ENCODE data around the gene RNF128. TPM values are rescaled to one million over a fixed set of nuclear protein-coding genes. Genes with fewer than 3 reads are reported as not detected.

RNF128 gene
- total and polyA plus RNA-seq, 10 of the 15 experiments (the other 5 are each of a cell fraction or from before 2014, with no cell fraction given), result 0.10 TPM; not detected in 9

- H3K79me2 ChIP-seq (ENCODE audit: control insufficient read depth, insufficient read depth, low read length), result no peaks in the 10 kb centered on the region
- in situ Hi-C loops (cut with MboI) (no loop called here), intact Hi-C loops (cut with micrococcal nuclease; ENCODE audit: unreplicated experiment) (loop anchor here (5.0 kb wide), 1 partner anchor 269 kb away; no protein-coding TSS in a partner anchor)
- TF ChIP-seq BHLHE40 (IDR thresholded peaks at IDR 0.05; ENCODE audit: borderline replicate concordance in 1 of 2, low read depth in 2 of 2, low read length in 1 of 2), result no peak
- TF ChIP-seq ETV6 (conservative IDR thresholded peaks at IDR 0.05 in 1 of 2, IDR thresholded peaks at IDR 0.05 in 1 of 2; ENCODE audit: borderline replicate concordance in 1 of 2, low read depth in 1 of 2), result no peak
- POLR2A ChIA-PET, result no interaction called here
- BruUV-seq (replicated peaks), result no TSS peak
- DNase-seq (ENCODE audit: low read depth, low spot score), result no peak
- no peak for FAIRE-seq
- H3K27ac ChIP-seq (ENCODE audit: control insufficient read depth, insufficient read depth), result no peak overlapping the region
- 29% methylated on average over 3 of the region's 3 CpGs for WGBS (ENCODE audit: insufficient coverage, insufficient replicate concordance, low lambda C conversion rate, missing lambda C conversion rate)
- CTCF ChIA-PET, result interaction anchor here (1.1 kb wide), 1 partner anchor 335 kb away, joined by 3 read pairs; no protein-coding TSS in a partner anchor
- RAD21 ChIA-PET (ENCODE audit: unreplicated experiment), result no interaction called here
- no peaks in the 10 kb centered on the region for H3K4me1 ChIP-seq (ENCODE audit: control insufficient read depth, insufficient read depth, low read length)
- H3K4me3 ChIP-seq, result no peak overlapping the region
- H3K36me3 ChIP-seq (ENCODE audit: control insufficient read depth in 2 of 2, insufficient read depth in 2 of 2, low read length in 1 of 2), result no peaks in the 10 kb centered on the region
- SMC1A ChIA-PET (ENCODE audit: uncharacterized antibody, unreplicated experiment), result no interaction called here
- H2AFZ ChIP-seq (ENCODE audit: control insufficient read depth, low read depth, low read length), result no peak overlapping the region
- H3K9me3 ChIP-seq (replicated peaks; ENCODE audit: control insufficient read depth, insufficient read depth, low read length), result no peaks in the 10 kb centered on the region
- no peak overlapping the region for H3K9ac ChIP-seq (ENCODE audit: control insufficient read depth, insufficient read depth, low read length)
- H3K4me2 ChIP-seq (ENCODE audit: control insufficient read depth, insufficient read depth), result no peak overlapping the region
- H4K20me1 ChIP-seq (ENCODE audit: control insufficient read depth, insufficient read depth), result no peaks in the 10 kb centered on the region
- ATAC-seq, result no peak
- no peaks in the 10 kb centered on the region for H3K27me3 ChIP-seq (replicated peaks in 1 of 2; ENCODE audit: control insufficient read depth in 2 of 2, insufficient read depth in 2 of 2, low read length in 1 of 2)
These were observed 24.9 kb downstream of the RNF128 start for GRCh38 chrX:106751407-106751806.

- in situ Hi-C loops (cut with MboI), result no loop called here
- intact Hi-C loops (cut with micrococcal nuclease; ENCODE audit: unreplicated experiment), result loop anchor here (5.0 kb wide), 1 partner anchor 270 kb away; no protein-coding TSS in a partner anchor
- Histone ChIP-seq H3K4me2 (ENCODE audit: control insufficient read depth, insufficient read depth) (no peak overlapping the region), H3K4me3 (no peak overlapping the region), H3K27me3 (replicated peaks in 1 of 2; ENCODE audit: control insufficient read depth in 2 of 2, insufficient read depth in 2 of 2, low read length in 1 of 2) (no peaks in the 10 kb centered on the region), H3K36me3 (ENCODE audit: control insufficient read depth in 2 of 2, insufficient read depth in 2 of 2, low read length in 1 of 2) (no peaks in the 10 kb centered on the region), H3K27ac (ENCODE audit: control insufficient read depth, insufficient read depth) (no peak overlapping the region), H3K9ac (ENCODE audit: control insufficient read depth, insufficient read depth, low read length) (no peak overlapping the region), H4K20me1 (ENCODE audit: control insufficient read depth, insufficient read depth) (no peaks in the 10 kb centered on the region), H3K4me1 (ENCODE audit: control insufficient read depth, insufficient read depth, low read length) (no peaks in the 10 kb centered on the region), H3K79me2 (ENCODE audit: control insufficient read depth, insufficient read depth, low read length) (no peaks in the 10 kb centered on the region), H3K9me3 (replicated peaks; ENCODE audit: control insufficient read depth, insufficient read depth, low read length) (no peaks in the 10 kb centered on the region), H2AFZ (ENCODE audit: control insufficient read depth, low read depth, low read length) (no peak overlapping the region)
- 0% methylated on average over 1 of the region's 1 CpG for WGBS (ENCODE audit: insufficient coverage, insufficient replicate concordance, low lambda C conversion rate, missing lambda C conversion rate)
- ChIA-PET SMC1A (ENCODE audit: uncharacterized antibody, unreplicated experiment) (no interaction called here), POLR2A (no interaction called here), CTCF (interaction anchor here (1.1 kb wide), 2 partner anchors 272 to 336 kb away, joined by 3 to 4 read pairs; no protein-coding TSS in a partner anchor), RAD21 (ENCODE audit: unreplicated experiment) (no interaction called here)
- BruUV-seq (replicated peaks), result no TSS peak
- ATAC-seq, result no peak
- TF ChIP-seq IKZF1 (conservative IDR thresholded peaks at IDR 0.05), result no peak
- TF ChIP-seq MLLT1 (IDR thresholded peaks at IDR 0.05), result no peak
- peak; percentile 40; the same call in 1 of the 2 replicates for TF ChIP-seq RAD21 (IDR thresholded peaks at IDR 0.05; ENCODE audit: insufficient read depth, low read depth, low read length)
- TF ChIP-seq CTCF (IDR thresholded peaks at IDR 0.05 in 2 of 3, conservative IDR thresholded peaks at IDR 0.05 in 1 of 3; ENCODE audit: control insufficient read depth in 2 of 3, extremely low read depth in 1 of 3, insufficient read depth in 1 of 3, low read depth in 3 of 3, low read length in 3 of 3), result 0 out of 6 replicates have a peak, but pooled peaks of 1 of the 3 experiments have one; percentile 3
- DNase-seq (ENCODE audit: low read depth, low spot score), result no peak
- no peak for FAIRE-seq
These were observed 25.7 kb downstream of the RNF128 start for GRCh38 chrX:106752101-106752678.

All from GM12878 (cell line).